ENCODE results near the gene DNALI1. TPM values are rescaled to one million over a fixed set of nuclear protein-coding genes. Genes with fewer than 3 reads are reported as not detected.

Gene DNALI1
- polyA plus RNA-seq, 1 donor from 2014 or later = 33.5 TPM

GRCh38 chr1:37540036-37540785 lies 16.5 kb upstream of the DNALI1 start:
- H3K79me2 ChIP-seq (replicated peaks; ENCODE audit: insufficient read depth, low read length) = peaks cover 4% of the 10 kb centered on the region
- no peaks in the 10 kb centered on the region for H3F3A ChIP-seq (ENCODE audit: insufficient read depth, low read length, poor library complexity, severe bottlenecking)
- no peaks in the 10 kb centered on the region for H3K9me2 ChIP-seq (ENCODE audit: insufficient read depth, low read length)
- H2AFZ ChIP-seq (ENCODE audit: low read depth, low read length) = no peak overlapping the region
- H3K27ac ChIP-seq (ENCODE audit: low read length) = no peak overlapping the region
- no peak overlapping the region for H3K4me3 ChIP-seq (ENCODE audit: low read length)
- no peaks in the 10 kb centered on the region for H4K20me1 ChIP-seq (ENCODE audit: insufficient read depth)
- H3K36me3 ChIP-seq (ENCODE audit: insufficient read depth, low read length) = no peaks in the 10 kb centered on the region
- H3K9ac ChIP-seq (ENCODE audit: low read length) = no peak overlapping the region
- H3K9me3 ChIP-seq (ENCODE audit: low read length) = no peaks in the 10 kb centered on the region
- no peak overlapping the region for H3K4me2 ChIP-seq (ENCODE audit: low read length)
- TF ChIP-seq, protein P1, sequence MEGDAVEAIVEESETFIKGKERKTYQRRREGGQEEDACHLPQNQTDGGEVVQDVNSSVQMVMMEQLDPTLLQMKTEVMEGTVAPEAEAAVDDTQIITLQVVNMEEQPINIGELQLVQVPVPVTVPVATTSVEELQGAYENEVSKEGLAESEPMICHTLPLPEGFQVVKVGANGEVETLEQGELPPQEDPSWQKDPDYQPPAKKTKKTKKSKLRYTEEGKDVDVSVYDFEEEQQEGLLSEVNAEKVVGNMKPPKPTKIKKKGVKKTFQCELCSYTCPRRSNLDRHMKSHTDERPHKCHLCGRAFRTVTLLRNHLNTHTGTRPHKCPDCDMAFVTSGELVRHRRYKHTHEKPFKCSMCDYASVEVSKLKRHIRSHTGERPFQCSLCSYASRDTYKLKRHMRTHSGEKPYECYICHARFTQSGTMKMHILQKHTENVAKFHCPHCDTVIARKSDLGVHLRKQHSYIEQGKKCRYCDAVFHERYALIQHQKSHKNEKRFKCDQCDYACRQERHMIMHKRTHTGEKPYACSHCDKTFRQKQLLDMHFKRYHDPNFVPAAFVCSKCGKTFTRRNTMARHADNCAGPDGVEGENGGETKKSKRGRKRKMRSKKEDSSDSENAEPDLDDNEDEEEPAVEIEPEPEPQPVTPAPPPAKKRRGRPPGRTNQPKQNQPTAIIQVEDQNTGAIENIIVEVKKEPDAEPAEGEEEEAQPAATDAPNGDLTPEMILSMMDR (IDR thresholded peaks at IDR 0.05; ENCODE audit: poor library complexity, severe bottlenecking) = no peak
- TF ChIP-seq TAF1 (IDR thresholded peaks at IDR 0.05; ENCODE audit: low read depth) = no peak
- no peak for TF ChIP-seq EZH2 (IDR thresholded peaks at IDR 0.05; ENCODE audit: borderline replicate concordance, insufficient read depth, low read length, poor library complexity, severe bottlenecking)
- TF ChIP-seq REST (IDR thresholded peaks at IDR 0.05; ENCODE audit: borderline replicate concordance) = no peak
- no peak for TF ChIP-seq SMC3 (conservative IDR thresholded peaks at IDR 0.05; ENCODE audit: poor library complexity)
- no peak for TF ChIP-seq EP300 (conservative IDR thresholded peaks at IDR 0.05; ENCODE audit: poor library complexity, severe bottlenecking)
- TF ChIP-seq POLR2AphosphoS5 (IDR thresholded peaks at IDR 0.05) = no peak
- no peak for TF ChIP-seq MXI1 (conservative IDR thresholded peaks at IDR 0.05; ENCODE audit: poor library complexity, severe bottlenecking)
- TF ChIP-seq RAD21 (conservative IDR thresholded peaks at IDR 0.05) = no peak
- no peaks in the 10 kb centered on the region for H3K27me3 ChIP-seq (ENCODE audit: insufficient read depth, low read depth, low read length)

- H3K9me3 ChIP-seq (ENCODE audit: low read length) = no peaks in the 10 kb centered on the region
- H3K4me3 ChIP-seq (ENCODE audit: low read length) = no peak overlapping the region
- H3K36me3 ChIP-seq (ENCODE audit: insufficient read depth, low read length) = no peaks in the 10 kb centered on the region
Observed at GRCh38 chr1:37544530-37544929, 12.2 kb upstream of the DNALI1 start.

More at GRCh38 chr1:37544530-37544929, 12.2 kb upstream of the DNALI1 start:
- H3K4me2 ChIP-seq (ENCODE audit: low read length) = no peak overlapping the region
- H4K20me1 ChIP-seq (ENCODE audit: insufficient read depth) = no peaks in the 10 kb centered on the region
- no peaks in the 10 kb centered on the region for H3F3A ChIP-seq (ENCODE audit: insufficient read depth, low read length, poor library complexity, severe bottlenecking)
- no peaks in the 10 kb centered on the region for H3K9me2 ChIP-seq (ENCODE audit: insufficient read depth, low read length)
- peaks cover 4% of the 10 kb centered on the region for H3K79me2 ChIP-seq (replicated peaks; ENCODE audit: insufficient read depth, low read length)
- no peak overlapping the region for H3K27ac ChIP-seq (ENCODE audit: low read length)
- no peaks in the 10 kb centered on the region for H3K27me3 ChIP-seq (ENCODE audit: insufficient read depth, low read depth, low read length)
- no peak overlapping the region for H3K9ac ChIP-seq (ENCODE audit: low read length)
- TF ChIP-seq, protein P1 (IDR thresholded peaks at IDR 0.05; ENCODE audit: poor library complexity, severe bottlenecking) = no peak
- no peak for TF ChIP-seq EP300 (conservative IDR thresholded peaks at IDR 0.05; ENCODE audit: poor library complexity, severe bottlenecking)
- TF ChIP-seq SMC3 (conservative IDR thresholded peaks at IDR 0.05; ENCODE audit: poor library complexity) = no peak
- no peak for TF ChIP-seq POLR2AphosphoS5 (IDR thresholded peaks at IDR 0.05)
- no peak for TF ChIP-seq EZH2 (IDR thresholded peaks at IDR 0.05; ENCODE audit: borderline replicate concordance, insufficient read depth, low read length, poor library complexity, severe bottlenecking)
- TF ChIP-seq MXI1 (conservative IDR thresholded peaks at IDR 0.05; ENCODE audit: poor library complexity, severe bottlenecking) = no peak
- TF ChIP-seq TAF1 (IDR thresholded peaks at IDR 0.05; ENCODE audit: low read depth) = no peak
- TF ChIP-seq REST (IDR thresholded peaks at IDR 0.05; ENCODE audit: borderline replicate concordance) = no peak
- no peak for TF ChIP-seq RAD21 (conservative IDR thresholded peaks at IDR 0.05)
- H2AFZ ChIP-seq (ENCODE audit: low read depth, low read length) = no peak overlapping the region

Measured in neural cell (in vitro differentiated cells).